GM12873 (cell line): Measurements from ENCODE around the gene ARIH1.

ENCODE experiments used
- TF ChIP-seq, protein P1 (sequence below): IDR thresholded peaks from 2 replicates; pipeline ENCODE4 v1.5.1; 2012; ENCODE audit warnings: low read depth, mild to moderate bottlenecking, moderate library complexity, low read length, control low read depth; ENCODE audit not compliant: insufficient read depth; ENCODE audit errors: missing control alignments

ARIH1 gene

GRCh38 chr15:72599855-72600464 is 125.8 kb downstream of the ARIH1 start:
- TF ChIP-seq, protein P1, sequence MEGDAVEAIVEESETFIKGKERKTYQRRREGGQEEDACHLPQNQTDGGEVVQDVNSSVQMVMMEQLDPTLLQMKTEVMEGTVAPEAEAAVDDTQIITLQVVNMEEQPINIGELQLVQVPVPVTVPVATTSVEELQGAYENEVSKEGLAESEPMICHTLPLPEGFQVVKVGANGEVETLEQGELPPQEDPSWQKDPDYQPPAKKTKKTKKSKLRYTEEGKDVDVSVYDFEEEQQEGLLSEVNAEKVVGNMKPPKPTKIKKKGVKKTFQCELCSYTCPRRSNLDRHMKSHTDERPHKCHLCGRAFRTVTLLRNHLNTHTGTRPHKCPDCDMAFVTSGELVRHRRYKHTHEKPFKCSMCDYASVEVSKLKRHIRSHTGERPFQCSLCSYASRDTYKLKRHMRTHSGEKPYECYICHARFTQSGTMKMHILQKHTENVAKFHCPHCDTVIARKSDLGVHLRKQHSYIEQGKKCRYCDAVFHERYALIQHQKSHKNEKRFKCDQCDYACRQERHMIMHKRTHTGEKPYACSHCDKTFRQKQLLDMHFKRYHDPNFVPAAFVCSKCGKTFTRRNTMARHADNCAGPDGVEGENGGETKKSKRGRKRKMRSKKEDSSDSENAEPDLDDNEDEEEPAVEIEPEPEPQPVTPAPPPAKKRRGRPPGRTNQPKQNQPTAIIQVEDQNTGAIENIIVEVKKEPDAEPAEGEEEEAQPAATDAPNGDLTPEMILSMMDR, result peak; percentile 70

GRCh38 chr15:72604794-72605193 is 130.7 kb downstream of the ARIH1 start:
- TF ChIP-seq, protein P1, result no peak

- TF ChIP-seq, protein P1, result no peak
Measured at GRCh38 chr15:72609862-72610261, 135.7 kb downstream of the ARIH1 start.

- TF ChIP-seq, protein P1, result no peak
Measured at GRCh38 chr15:72614810-72615532, 140.8 kb downstream of the ARIH1 start.

GRCh38 chr15:72616491-72617210 is 142.5 kb downstream of the ARIH1 start:
- TF ChIP-seq, protein P1, result no peak

- TF ChIP-seq, protein P1, result peak; percentile 50
Measured at GRCh38 chr15:72628249-72629067, 154.3 kb downstream of the ARIH1 start.
